OCI-LY7 (cell line): ENCODE data around the gene SETDB1. TPM values are rescaled to one million over a fixed set of nuclear protein-coding genes. Genes with fewer than 3 reads are reported as not detected.

Source experiments
- BruUV-seq: library from RNA; stranded (reverse); fragments of 400-500 nt; replicated peaks from 2 replicates; lab custom pipeline; 2021; lab: Mats Ljungman, UMichigan
- CTCF ChIA-PET: fragments of 300-600 bp; sonication (Branson Sonifier 250); formaldehyde crosslinking; loops from one replicate; lab custom pipeline; 2022; ENCODE audit warnings: antibody characterized with exemption; ENCODE audit not compliant: unreplicated experiment; lab: Charles Lee
- POLR2A ChIA-PET: fragments of 300-600 bp; sonication (Branson Sonifier 250); formaldehyde crosslinking; loops from one replicate; lab custom pipeline; 2022; ENCODE audit warnings: antibody characterized with exemption; lab: Charles Lee
- DNase-seq: peaks from one replicate; pipeline ENCODE4 v3.0.0-alpha.2; 2015; ENCODE audit warnings: low spot score
- H2AFZ ChIP-seq: fragments of 200-600 bp; sonication (generic), shearing (Covaris generic); 2 replicates; pipeline ENCODE4 v1.6.1; 2014; ENCODE audit warnings: mild to moderate bottlenecking, antibody characterized with exemption, low read length, moderate library complexity
- H3K27ac ChIP-seq: fragments of 200-600 bp; sonication (generic); 2 replicates; pipeline ENCODE4 v1.5.1; 2014; ENCODE audit warnings: mixed run types, low read depth, mild to moderate bottlenecking, moderate library complexity, low read length, inconsistent platforms; ENCODE audit not compliant: poor library complexity, severe bottlenecking
- H3K36me3 ChIP-seq: fragments of 200-600 bp; sonication (generic); 2 replicates; pipeline ENCODE4 v1.6.1; 2014; ENCODE audit warnings: mild to moderate bottlenecking, antibody characterized with exemption, low read length, moderate library complexity, mixed read lengths; ENCODE audit not compliant: insufficient read depth
- H3K4me1 ChIP-seq: fragments of 200-600 bp; sonication (generic); 2 replicates; pipeline ENCODE4 v1.5.1; 2014; ENCODE audit warnings: mild to moderate bottlenecking, low read length; ENCODE audit not compliant: insufficient read depth, poor library complexity, severe bottlenecking
- H3K4me2 ChIP-seq: fragments of 200-600 bp; sonication (generic); 2 replicates; pipeline ENCODE4 v1.6.1; 2014; ENCODE audit warnings: mild to moderate bottlenecking, low read length
- H3K4me3 ChIP-seq: fragments of 200-600 bp; sonication (generic); 2 replicates; pipeline ENCODE4 v1.5.1; 2014; ENCODE audit warnings: mild to moderate bottlenecking, low read depth, low read length; ENCODE audit not compliant: poor library complexity, severe bottlenecking
- H3K79me2 ChIP-seq: fragments of 200-600 bp; sonication (generic); 2 replicates; pipeline ENCODE4 v1.6.1; 2016; ENCODE audit warnings: low read depth, mild to moderate bottlenecking, low read length, moderate library complexity, mixed read lengths; ENCODE audit not compliant: insufficient read depth
- H3K9me2 ChIP-seq: fragments of 200-600 bp; sonication (generic); 2 replicates; pipeline ENCODE4 v1.6.1; 2016; ENCODE audit warnings: mild to moderate bottlenecking, low read length, mixed read lengths; ENCODE audit not compliant: insufficient read depth
- H3K9me3 ChIP-seq: fragments of 200-600 bp; sonication (generic); 2 replicates; pipeline ENCODE4 v1.6.1; 2014; ENCODE audit warnings: mild to moderate bottlenecking, mixed run types, low read length, mixed read lengths
- H4K20me1 ChIP-seq: fragments of 200-600 bp; sonication (generic); 2 replicates; pipeline ENCODE4 v1.6.1; 2014; ENCODE audit warnings: mild to moderate bottlenecking, antibody characterized with exemption, low read length, moderate library complexity, mixed read lengths; ENCODE audit not compliant: insufficient read depth
- CTCF ChIP-seq: fragments of 200-600 bp; sonication (generic); conservative IDR thresholded peaks from 2 replicates; pipeline ENCODE4 v1.5.1; 2014; ENCODE audit warnings: mild to moderate bottlenecking, antibody characterized with exemption, low read length, moderate library complexity, mixed read lengths
- EZH2phosphoT487 ChIP-seq: fragments of 200-600 bp; sonication (generic); IDR thresholded peaks from 2 replicates; pipeline ENCODE4 v1.6.1; 2018; ENCODE audit warnings: low read depth, borderline replicate concordance, mild to moderate bottlenecking, mixed run types, antibody characterized with exemption, low read length, moderate library complexity, mixed read lengths
- intact Hi-C: fragments of 100-400 bp; cut with micrococcal nuclease; formaldehyde crosslinking; loops from one replicate; pipeline ENCODE4 v1.10.0; 2022; ENCODE audit not compliant: unreplicated experiment
- total RNA-seq, 2 experiments: library from RNA; depleted of rRNA in 1 of 2; stranded (reverse); fragments of >200 nt in 1 of 2; shearing (Covaris generic) in 1 of 2; gene quantifications; 2 replicates each; pipeline ENCODE4 v1.2.3, GENCODE V29; 2014 to 2022

The SETDB1 gene
- total RNA-seq, 2 experiments from 2014 or later: 66.8 to 81.1 TPM

GRCh38 chr1:151003180-151003579, 77.0 kb downstream of the SETDB1 start:
- no peaks in the 10 kb centered on the region for H3K9me3 ChIP-seq
- H3K9me2 ChIP-seq: no peaks in the 10 kb centered on the region
- no peaks in the 10 kb centered on the region for H3K79me2 ChIP-seq
- H3K27ac ChIP-seq: no peak overlapping the region
- intact Hi-C loops: no loop called here
- POLR2A ChIA-PET: no interaction called here
- H4K20me1 ChIP-seq: no peaks in the 10 kb centered on the region
- H3K36me3 ChIP-seq: no peaks in the 10 kb centered on the region
- no peak overlapping the region for H3K4me3 ChIP-seq
- DNase-seq: no peak
- TF ChIP-seq EZH2phosphoT487: no peak
- TF ChIP-seq CTCF: no peak
- CTCF ChIA-PET: interaction anchor here (1.4 kb wide), 1 partner anchor 186 kb away, joined by 3 read pairs; the partner anchor contains the start of gene VPS72
- no peak overlapping the region for H2AFZ ChIP-seq
- H3K4me1 ChIP-seq: peaks cover 52% of the 10 kb centered on the region
- no TSS peak for BruUV-seq
- peak overlapping the region; percentile 46 for H3K4me2 ChIP-seq

GRCh38 chr1:151005729-151006319, 79.7 kb downstream of the SETDB1 start:
- Histone ChIP-seq H4K20me1 (no peaks in the 10 kb centered on the region), H2AFZ (peak overlapping the region; percentile 92; the same call in 1 of the 2 replicates), H3K36me3 (no peaks in the 10 kb centered on the region), H3K9me3 (no peaks in the 10 kb centered on the region), H3K79me2 (peaks cover 17% of the 10 kb centered on the region; the same call in 1 of the 2 replicates), H3K4me2 (peak overlapping the region; percentile 89), H3K4me3 (peak overlapping the region; percentile 68), H3K4me1 (peaks cover 61% of the 10 kb centered on the region), H3K27ac (peak overlapping the region; percentile 46), H3K9me2 (no peaks in the 10 kb centered on the region)
- no peak for DNase-seq
- intact Hi-C loops: loop anchor here (1.0 to 5.0 kb wide), 2 partner anchors 27 to 51 kb away; partner anchors contain the start of gene CDC42SE1
- ChIA-PET POLR2A (interaction anchor here (0.6 to 2.3 kb wide), 12 partner anchors 10 to 523 kb away, joined by 3 to 7 read pairs (median 4); partner anchors contain the start of gene CERS2), CTCF (interaction anchor here (1.4 to 1.6 kb wide), 2 partner anchors 10 to 29 kb away, joined by 4 to 6 read pairs; no protein-coding TSS in a partner anchor)
- no TSS peak for BruUV-seq
- TF ChIP-seq EZH2phosphoT487 (no peak), CTCF (no peak)
